Stimulated activated CD8-positive, alpha-beta memory T cell treated with anti-CD3 and anti-CD28 coated beads, Interleukin-2, amount 100 ng/mL, for 1 hour (primary cell): ENCODE data around the gene NT5C2.
"Not testable (repeated sequence)": the region's sequence is repeated elsewhere in the genome, so short reads cannot be mapped to it uniquely, and the experiment has no call there.

Experiments used
- DNase-seq, 2 donors: peaks; one replicate each; pipeline ENCODE4 v3.0.0-alpha.2; 2020; ENCODE audit warnings: low read depth in 2 of 2

NT5C2 gene

GRCh38 chr10:103193107-103193819, at the start of gene NT5C2:
NT5C2 (minus strand) TSS chr10:103193272; CDS start chr10:103174958, 18,314 bp downstream.
- peak; percentile 54 to 56 for DNase-seq

- DNase-seq: no peak
Observed at GRCh38 chr10:103241262-103242011, 48.4 kb upstream of the NT5C2 start.

GRCh38 chr10:103238506-103239252, 45.6 kb upstream of the NT5C2 start:
- no peak for DNase-seq

GRCh38 chr10:103235775-103236174, 42.7 kb upstream of the NT5C2 start:
- DNase-seq: no peak

GRCh38 chr10:103232772-103233488, 39.9 kb upstream of the NT5C2 start:
- no peak for DNase-seq

- DNase-seq: no peak
Observed at GRCh38 chr10:103232131-103232673, 39.1 kb upstream of the NT5C2 start.

- no peak for DNase-seq
Observed at GRCh38 chr10:103231047-103231551, 38.0 kb upstream of the NT5C2 start.

- DNase-seq: no peak
Observed at GRCh38 chr10:103227416-103227815, 34.3 kb upstream of the NT5C2 start.

- DNase-seq: no peak
Observed at GRCh38 chr10:103225939-103226338, 32.9 kb upstream of the NT5C2 start.

GRCh38 chr10:103224721-103225120, 31.6 kb upstream of the NT5C2 start:
- DNase-seq: not testable (repeated sequence)

- DNase-seq: no peak
Observed at GRCh38 chr10:103224133-103224532, 31.1 kb upstream of the NT5C2 start.

GRCh38 chr10:103216362-103216761, 23.3 kb upstream of the NT5C2 start:
- not testable (repeated sequence) for DNase-seq

- no peak for DNase-seq
Observed at GRCh38 chr10:103215601-103216000, 22.5 kb upstream of the NT5C2 start.

- DNase-seq: not testable (repeated sequence)
Observed at GRCh38 chr10:103210262-103210661, 17.2 kb upstream of the NT5C2 start.

- not testable (repeated sequence) for DNase-seq
Observed at GRCh38 chr10:103207643-103208042, 14.6 kb upstream of the NT5C2 start.

GRCh38 chr10:103207141-103207540, 14.1 kb upstream of the NT5C2 start:
- DNase-seq: no peak

GRCh38 chr10:103206715-103207114, 13.6 kb upstream of the NT5C2 start:
- not testable (repeated sequence) for DNase-seq

GRCh38 chr10:103205401-103205800, 12.3 kb upstream of the NT5C2 start:
- not testable (repeated sequence) for DNase-seq

- DNase-seq: no peak
Observed at GRCh38 chr10:103204353-103205255, 11.5 kb upstream of the NT5C2 start.

GRCh38 chr10:103203466-103203865, 10.4 kb upstream of the NT5C2 start:
- DNase-seq: no peak
